ENCODE results near the gene FUT2. TPM values are rescaled to one million over a fixed set of nuclear protein-coding genes. Genes with fewer than 3 reads are reported as not detected.

FUT2 gene
- total and polyA plus RNA-seq, 2 of the 13 experiments (the other 11 are each of a cell fraction or from before 2014, with no cell fraction given), result 0.07 TPM; not detected in 1

DNA sequence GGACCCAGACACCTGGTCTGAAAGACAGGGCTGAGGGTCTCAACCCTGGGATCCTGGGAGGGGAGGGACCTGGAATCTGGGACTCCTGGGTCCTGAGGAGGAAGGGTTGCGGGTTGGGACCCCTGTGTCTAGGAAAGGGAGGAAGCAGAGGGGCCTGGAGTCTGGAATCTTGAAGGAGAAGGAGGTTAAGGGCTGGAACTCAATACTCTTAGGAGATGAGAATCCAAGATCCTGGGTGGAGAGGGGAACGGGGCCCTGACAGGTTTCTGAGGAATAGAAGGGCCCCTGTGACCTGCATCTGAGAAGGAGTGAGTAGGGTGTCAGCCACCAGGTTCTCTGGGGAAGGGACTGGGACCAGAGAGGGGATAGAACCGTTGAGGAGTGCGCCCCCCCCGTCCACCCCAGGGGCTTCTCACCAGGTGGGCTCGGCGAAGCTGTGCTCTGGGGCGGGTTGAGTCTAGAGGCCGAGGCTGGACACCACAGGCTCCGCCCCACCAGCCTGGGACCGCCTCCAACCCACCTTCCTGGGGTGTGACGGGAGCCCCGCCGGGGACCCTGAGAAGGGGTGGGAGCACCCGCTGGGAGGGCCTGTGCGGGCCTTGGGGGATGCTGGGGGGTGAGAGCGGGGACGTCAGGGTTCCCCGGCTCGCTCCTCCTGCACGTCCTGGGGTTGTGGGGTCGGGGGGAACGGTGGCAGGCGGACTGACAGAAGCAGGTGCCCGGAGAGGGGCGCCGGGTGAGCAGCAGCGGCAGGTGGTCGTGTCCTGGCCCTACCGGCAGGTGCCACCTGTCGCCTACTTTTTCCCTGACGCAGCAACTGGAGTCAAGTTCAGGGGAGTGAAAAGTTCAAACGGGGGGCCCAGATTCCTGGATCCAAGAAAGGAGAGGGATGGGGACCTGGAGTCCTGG is 23.7 kb downstream of the FUT2 start, which contains the start of gene MAMSTR (continued):
- TF ChIP-seq, protein P1, sequence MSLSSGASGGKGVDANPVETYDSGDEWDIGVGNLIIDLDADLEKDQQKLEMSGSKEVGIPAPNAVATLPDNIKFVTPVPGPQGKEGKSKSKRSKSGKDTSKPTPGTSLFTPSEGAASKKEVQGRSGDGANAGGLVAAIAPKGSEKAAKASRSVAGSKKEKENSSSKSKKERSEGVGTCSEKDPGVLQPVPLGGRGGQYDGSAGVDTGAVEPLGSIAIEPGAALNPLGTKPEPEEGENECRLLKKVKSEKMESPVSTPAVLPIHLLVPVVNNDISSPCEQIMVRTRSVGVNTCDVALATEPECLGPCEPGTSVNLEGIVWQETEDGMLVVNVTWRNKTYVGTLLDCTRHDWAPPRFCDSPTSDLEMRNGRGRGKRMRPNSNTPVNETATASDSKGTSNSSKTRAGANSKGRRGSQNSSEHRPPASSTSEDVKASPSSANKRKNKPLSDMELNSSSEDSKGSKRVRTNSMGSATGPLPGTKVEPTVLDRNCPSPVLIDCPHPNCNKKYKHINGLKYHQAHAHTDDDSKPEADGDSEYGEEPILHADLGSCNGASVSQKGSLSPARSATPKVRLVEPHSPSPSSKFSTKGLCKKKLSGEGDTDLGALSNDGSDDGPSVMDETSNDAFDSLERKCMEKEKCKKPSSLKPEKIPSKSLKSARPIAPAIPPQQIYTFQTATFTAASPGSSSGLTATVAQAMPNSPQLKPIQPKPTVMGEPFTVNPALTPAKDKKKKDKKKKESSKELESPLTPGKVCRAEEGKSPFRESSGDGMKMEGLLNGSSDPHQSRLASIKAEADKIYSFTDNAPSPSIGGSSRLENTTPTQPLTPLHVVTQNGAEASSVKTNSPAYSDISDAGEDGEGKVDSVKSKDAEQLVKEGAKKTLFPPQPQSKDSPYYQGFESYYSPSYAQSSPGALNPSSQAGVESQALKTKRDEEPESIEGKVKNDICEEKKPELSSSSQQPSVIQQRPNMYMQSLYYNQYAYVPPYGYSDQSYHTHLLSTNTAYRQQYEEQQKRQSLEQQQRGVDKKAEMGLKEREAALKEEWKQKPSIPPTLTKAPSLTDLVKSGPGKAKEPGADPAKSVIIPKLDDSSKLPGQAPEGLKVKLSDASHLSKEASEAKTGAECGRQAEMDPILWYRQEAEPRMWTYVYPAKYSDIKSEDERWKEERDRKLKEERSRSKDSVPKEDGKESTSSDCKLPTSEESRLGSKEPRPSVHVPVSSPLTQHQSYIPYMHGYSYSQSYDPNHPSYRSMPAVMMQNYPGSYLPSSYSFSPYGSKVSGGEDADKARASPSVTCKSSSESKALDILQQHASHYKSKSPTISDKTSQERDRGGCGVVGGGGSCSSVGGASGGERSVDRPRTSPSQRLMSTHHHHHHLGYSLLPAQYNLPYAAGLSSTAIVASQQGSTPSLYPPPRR (CRISPR knock-in tag; IDR thresholded peaks at IDR 0.05; ENCODE audit: borderline replicate concordance), result peak; percentile 25; the same call in 1 of the 2 replicates
- TF ChIP-seq, protein P2, sequence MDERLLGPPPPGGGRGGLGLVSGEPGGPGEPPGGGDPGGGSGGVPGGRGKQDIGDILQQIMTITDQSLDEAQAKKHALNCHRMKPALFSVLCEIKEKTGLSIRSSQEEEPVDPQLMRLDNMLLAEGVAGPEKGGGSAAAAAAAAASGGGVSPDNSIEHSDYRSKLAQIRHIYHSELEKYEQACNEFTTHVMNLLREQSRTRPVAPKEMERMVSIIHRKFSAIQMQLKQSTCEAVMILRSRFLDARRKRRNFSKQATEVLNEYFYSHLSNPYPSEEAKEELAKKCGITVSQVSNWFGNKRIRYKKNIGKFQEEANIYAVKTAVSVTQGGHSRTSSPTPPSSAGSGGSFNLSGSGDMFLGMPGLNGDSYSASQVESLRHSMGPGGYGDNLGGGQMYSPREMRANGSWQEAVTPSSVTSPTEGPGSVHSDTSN (CRISPR knock-in tag; IDR thresholded peaks at IDR 0.05), result no peak
- peak; percentile 42; the same call in 1 of the 2 replicates for TF ChIP-seq RARA (CRISPR knock-in tag; IDR thresholded peaks at IDR 0.05)

DNA sequence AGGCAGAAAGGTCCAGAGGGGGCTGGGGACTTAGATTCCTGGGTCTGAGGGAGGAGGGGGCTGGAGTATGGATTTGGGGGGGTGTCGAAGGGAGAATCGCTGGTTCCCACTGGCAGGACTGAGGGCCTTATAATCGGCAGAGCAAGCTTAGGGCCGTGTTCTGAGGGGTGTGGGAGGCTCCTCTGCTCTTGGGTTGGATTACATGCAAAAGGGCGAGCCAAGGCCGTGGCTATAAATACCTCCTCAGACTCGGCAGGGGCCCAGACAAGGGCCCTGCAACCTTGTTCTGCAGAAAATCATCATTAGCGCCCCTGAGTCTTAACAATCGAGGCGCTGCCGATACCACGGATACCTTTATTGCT is 24.5 kb downstream of the FUT2 start:
- no peak for DNase-seq (ENCODE audit: low spot score)
- no TSS peak for BruUV-seq (replicated peaks)
- peak overlapping the region; percentile 74 for H3K27ac ChIP-seq (ENCODE audit: extremely low read length, insufficient read depth, low read length)
- no peaks in the 10 kb centered on the region for H3K79me2 ChIP-seq (ENCODE audit: insufficient read depth, low read length)
- intact Hi-C loops (cut with micrococcal nuclease; ENCODE audit: unreplicated experiment) (no loop called here), in situ Hi-C loops (cut with HindIII; ENCODE audit: extremely low pct_ligation_motif_present, low pct_unique_long_range_greater_than_20kb) (no loop called here)
- no peak for FAIRE-seq
- H3K4me1 ChIP-seq (ENCODE audit: insufficient read depth, low read length), result peaks cover 62% of the 10 kb centered on the region
- H3K9ac ChIP-seq (ENCODE audit: insufficient read depth, low read depth, low read length), result peak overlapping the region; percentile 81
- 11% methylated on average over 9 of the region's 12 CpGs for WGBS (ENCODE audit: low lambda C conversion rate)
- no peak overlapping the region for H2AFZ ChIP-seq (ENCODE audit: low read length)
- no peaks in the 10 kb centered on the region for H4K20me1 ChIP-seq (ENCODE audit: insufficient read depth, low read length)
- peak overlapping the region; percentile 99 for H3K4me2 ChIP-seq (ENCODE audit: low read depth, low read length)
- peak; percentile 6 for ATAC-seq
- ChIA-PET POLR2A (interaction anchor here (0.7 to 1.4 kb wide), 10 partner anchors 8 to 152 kb away, joined by 3 to 13 read pairs (median 5); partner anchors contain the start of genes CA11, FUT2, PPP1R15A and RPL18), CTCF (ENCODE audit: low intra/inter-chr PET ratio, low total read pairs) (no interaction called here)
- no peaks in the 10 kb centered on the region; a peak in 1 of 5 replicates for H3K27me3 ChIP-seq (ENCODE audit: control insufficient read depth in 1 of 2, insufficient read depth in 2 of 2, low read length in 2 of 2)
- H3K36me3 ChIP-seq (replicated peaks in 1 of 2; ENCODE audit: control insufficient read depth in 1 of 2, insufficient read depth in 2 of 2, low read length in 2 of 2), result no peaks in the 10 kb centered on the region
- peak overlapping the region; percentile 68 to 85 (median 76) for H3K4me3 ChIP-seq (replicated peaks in 1 of 3; ENCODE audit: insufficient read depth in 1 of 3, low read depth in 2 of 3, low read length in 3 of 3)
- H3K9me3 ChIP-seq (ENCODE audit: low read length), result no peaks in the 10 kb centered on the region
- TF ChIP-seq SNAI1 (CRISPR knock-in tag; IDR thresholded peaks at IDR 0.05; ENCODE audit: borderline replicate concordance) (peak; percentile 18; the same call in 1 of the 2 replicates), HDAC1 (CRISPR knock-in tag; IDR thresholded peaks at IDR 0.05) (peak; percentile 67; the same call in 1 of the 2 replicates), MED1 (CRISPR knock-in tag; IDR thresholded peaks at IDR 0.05) (no peak), SP5 (CRISPR knock-in tag; IDR thresholded peaks at IDR 0.05; ENCODE audit: borderline replicate concordance, low read depth) (no peak), ZNF709 (CRISPR knock-in tag; IDR thresholded peaks at IDR 0.05) (0 out of 2 replicates have a peak, but pooled peaks have one; percentile 20)
- TF ChIP-seq, protein P3, sequence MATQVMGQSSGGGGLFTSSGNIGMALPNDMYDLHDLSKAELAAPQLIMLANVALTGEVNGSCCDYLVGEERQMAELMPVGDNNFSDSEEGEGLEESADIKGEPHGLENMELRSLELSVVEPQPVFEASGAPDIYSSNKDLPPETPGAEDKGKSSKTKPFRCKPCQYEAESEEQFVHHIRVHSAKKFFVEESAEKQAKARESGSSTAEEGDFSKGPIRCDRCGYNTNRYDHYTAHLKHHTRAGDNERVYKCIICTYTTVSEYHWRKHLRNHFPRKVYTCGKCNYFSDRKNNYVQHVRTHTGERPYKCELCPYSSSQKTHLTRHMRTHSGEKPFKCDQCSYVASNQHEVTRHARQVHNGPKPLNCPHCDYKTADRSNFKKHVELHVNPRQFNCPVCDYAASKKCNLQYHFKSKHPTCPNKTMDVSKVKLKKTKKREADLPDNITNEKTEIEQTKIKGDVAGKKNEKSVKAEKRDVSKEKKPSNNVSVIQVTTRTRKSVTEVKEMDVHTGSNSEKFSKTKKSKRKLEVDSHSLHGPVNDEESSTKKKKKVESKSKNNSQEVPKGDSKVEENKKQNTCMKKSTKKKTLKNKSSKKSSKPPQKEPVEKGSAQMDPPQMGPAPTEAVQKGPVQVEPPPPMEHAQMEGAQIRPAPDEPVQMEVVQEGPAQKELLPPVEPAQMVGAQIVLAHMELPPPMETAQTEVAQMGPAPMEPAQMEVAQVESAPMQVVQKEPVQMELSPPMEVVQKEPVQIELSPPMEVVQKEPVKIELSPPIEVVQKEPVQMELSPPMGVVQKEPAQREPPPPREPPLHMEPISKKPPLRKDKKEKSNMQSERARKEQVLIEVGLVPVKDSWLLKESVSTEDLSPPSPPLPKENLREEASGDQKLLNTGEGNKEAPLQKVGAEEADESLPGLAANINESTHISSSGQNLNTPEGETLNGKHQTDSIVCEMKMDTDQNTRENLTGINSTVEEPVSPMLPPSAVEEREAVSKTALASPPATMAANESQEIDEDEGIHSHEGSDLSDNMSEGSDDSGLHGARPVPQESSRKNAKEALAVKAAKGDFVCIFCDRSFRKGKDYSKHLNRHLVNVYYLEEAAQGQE (IDR thresholded peaks at IDR 0.05; ENCODE audit: borderline replicate concordance in 1 of 2, low read depth in 1 of 2, low read length in 2 of 2), result no peak
